Measurements from ENCODE around the gene ZRSR2.
"Not testable (repeated sequence)": the region's sequence is repeated elsewhere in the genome, so short reads cannot be mapped to it uniquely, and the experiment has no call there.

ZRSR2 gene

GRCh38 chrX:15808254-15808653 lies 18.0 kb downstream of the ZRSR2 start:
- DNase-seq = no peak

GRCh38 chrX:15812192-15812938 lies 22.1 kb downstream of the ZRSR2 start:
- no peak for DNase-seq

- DNase-seq = peak; percentile 12
These were observed 23.1 kb downstream of the ZRSR2 start for GRCh38 chrX:15813416-15813815.

GRCh38 chrX:15814771-15815365 lies 24.6 kb downstream of the ZRSR2 start:
- no peak for DNase-seq

GRCh38 chrX:15815779-15816437 lies 25.6 kb downstream of the ZRSR2 start:
- DNase-seq = no peak

- no peak for DNase-seq
These were observed 26.1 kb downstream of the ZRSR2 start for GRCh38 chrX:15816438-15816809.

GRCh38 chrX:15816886-15817285 lies 26.6 kb downstream of the ZRSR2 start:
- no peak for DNase-seq

GRCh38 chrX:15820106-15821073 lies 30.1 kb downstream of the ZRSR2 start:
- DNase-seq = no peak

- no peak for DNase-seq
These were observed 32.6 kb downstream of the ZRSR2 start for GRCh38 chrX:15822922-15823321.

GRCh38 chrX:15825936-15826335 lies 35.7 kb downstream of the ZRSR2 start:
- no peak for DNase-seq

- DNase-seq = no peak
These were observed 38.9 kb downstream of the ZRSR2 start for GRCh38 chrX:15829217-15829616.

GRCh38 chrX:15831347-15831746 lies 41.1 kb downstream of the ZRSR2 start:
- DNase-seq = not testable (repeated sequence)

GRCh38 chrX:15834053-15834452 lies 43.8 kb downstream of the ZRSR2 start:
- no peak for DNase-seq

- DNase-seq = no peak
These were observed 44.7 kb downstream of the ZRSR2 start for GRCh38 chrX:15834827-15835595.

- DNase-seq = no peak
These were observed 47.7 kb downstream of the ZRSR2 start for GRCh38 chrX:15838017-15838416.

- DNase-seq = no peak
These were observed 51.7 kb downstream of the ZRSR2 start for GRCh38 chrX:15841853-15842516.

GRCh38 chrX:15843960-15844359 lies 53.7 kb downstream of the ZRSR2 start:
- DNase-seq = no peak

- DNase-seq = no peak
These were observed 58.3 kb downstream of the ZRSR2 start for GRCh38 chrX:15848576-15848975.

GRCh38 chrX:15849555-15849954 lies 59.3 kb downstream of the ZRSR2 start:
- DNase-seq = no peak

GRCh38 chrX:15853586-15854079 lies 63.3 kb downstream of the ZRSR2 start:
- no peak for DNase-seq

GRCh38 chrX:15854080-15854655 lies 63.9 kb downstream of the ZRSR2 start:
- no peak for DNase-seq

Measured in NCI-H446 treated with DMSO at 0.1 percent for 48 hours (cell line).